Fibroblast of lung (primary cell): ENCODE data around the gene CLNK.

ENCODE experiments used
- EZH2 ChIP-seq: IDR thresholded peaks from 2 replicates; pipeline ENCODE4 v1.5.1; 2012; ENCODE audit warnings: low read length, control low read depth, mild to moderate bottlenecking; ENCODE audit errors: missing control alignments
- TF ChIP-seq, protein P1 (sequence below), 2 donors: IDR thresholded peaks in 1 of 2; conservative IDR thresholded peaks in 1 of 2; 1 replicate in 1 of 2; 2 replicates in 1 of 2; pipeline ENCODE4 v1.5.1; 2011 to 2012; ENCODE audit warnings: low read length in 2 of 2, control low read depth in 1 of 2, inconsistent platforms in 1 of 2, low read depth in 1 of 2, mild to moderate bottlenecking in 1 of 2

GRCh38 chr4:10697086-10697485, 12.5 kb upstream of the CLNK start:
- TF ChIP-seq, protein P1, sequence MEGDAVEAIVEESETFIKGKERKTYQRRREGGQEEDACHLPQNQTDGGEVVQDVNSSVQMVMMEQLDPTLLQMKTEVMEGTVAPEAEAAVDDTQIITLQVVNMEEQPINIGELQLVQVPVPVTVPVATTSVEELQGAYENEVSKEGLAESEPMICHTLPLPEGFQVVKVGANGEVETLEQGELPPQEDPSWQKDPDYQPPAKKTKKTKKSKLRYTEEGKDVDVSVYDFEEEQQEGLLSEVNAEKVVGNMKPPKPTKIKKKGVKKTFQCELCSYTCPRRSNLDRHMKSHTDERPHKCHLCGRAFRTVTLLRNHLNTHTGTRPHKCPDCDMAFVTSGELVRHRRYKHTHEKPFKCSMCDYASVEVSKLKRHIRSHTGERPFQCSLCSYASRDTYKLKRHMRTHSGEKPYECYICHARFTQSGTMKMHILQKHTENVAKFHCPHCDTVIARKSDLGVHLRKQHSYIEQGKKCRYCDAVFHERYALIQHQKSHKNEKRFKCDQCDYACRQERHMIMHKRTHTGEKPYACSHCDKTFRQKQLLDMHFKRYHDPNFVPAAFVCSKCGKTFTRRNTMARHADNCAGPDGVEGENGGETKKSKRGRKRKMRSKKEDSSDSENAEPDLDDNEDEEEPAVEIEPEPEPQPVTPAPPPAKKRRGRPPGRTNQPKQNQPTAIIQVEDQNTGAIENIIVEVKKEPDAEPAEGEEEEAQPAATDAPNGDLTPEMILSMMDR (conservative IDR thresholded peaks at IDR 0.05 in 1 of 2, IDR thresholded peaks at IDR 0.05 in 1 of 2; ENCODE audit: low read depth in 1 of 2, low read length in 2 of 2) = no peak
- TF ChIP-seq EZH2 = no peak
